IMR-90 (cell line): ENCODE measurements around the gene MEX3B. TPM values are rescaled to one million over a fixed set of nuclear protein-coding genes. Genes with fewer than 3 reads are reported as not detected.

ENCODE experiments used
- ATAC-seq: fragments of 200-7000 bp; cut with Tn5 transposase; 2 replicates; pipeline ENCODE4 v1.9.1; 2020; ENCODE audit warnings: low read depth, mild to moderate bottlenecking, moderate library complexity
- BruUV-seq: library from RNA; stranded (reverse); fragments of 400-500 nt; replicated peaks from 2 replicates; lab custom pipeline; 2021; lab: Mats Ljungman, UMichigan
- CTCF ChIA-PET: fragments of 300-600 bp; formaldehyde crosslinking; extraction: SDS; loops from one replicate; lab custom pipeline; 2021; ENCODE audit warnings: antibody characterized with exemption; lab: Yijun Ruan, JAX
- POLR2A ChIA-PET: fragments of 300-600 bp; sonication (Branson Sonifier 250); formaldehyde crosslinking; loops from one replicate; lab custom pipeline; 2022; ENCODE audit warnings: antibody characterized with exemption; ENCODE audit not compliant: unreplicated experiment; lab: Charles Lee
- DNase-seq: peaks from one replicate; pipeline ENCODE4 v3.0.0; 2013
- H2AFZ ChIP-seq: replicated peaks from 2 replicates; pipeline ENCODE3; 2013; ENCODE audit warnings: low read length, mild to moderate bottlenecking; ENCODE audit not compliant: poor library complexity
- H2AK5ac ChIP-seq: 2 replicates; pipeline ENCODE4 v1.6.1; 2013; ENCODE audit warnings: low read depth, low read length, inconsistent platforms
- H2AK9ac ChIP-seq: replicated peaks from 2 replicates; pipeline ENCODE3; 2013; ENCODE audit warnings: mild to moderate bottlenecking, low read depth, low read length, moderate library complexity; ENCODE audit not compliant: poor library complexity
- H2BK120ac ChIP-seq: 2 replicates; pipeline ENCODE4 v1.6.1; 2013; ENCODE audit warnings: low read depth, low read length, inconsistent platforms
- H2BK15ac ChIP-seq: 3 replicates; pipeline ENCODE4 v1.6.1; 2013; ENCODE audit warnings: low read depth, low read length, inconsistent platforms
- H2BK20ac ChIP-seq: 2 replicates; pipeline ENCODE4 v1.6.1; 2013; ENCODE audit warnings: low read depth, mild to moderate bottlenecking, inconsistent platforms, low read length, moderate library complexity
- H2BK5ac ChIP-seq: 2 replicates; pipeline ENCODE4 v1.6.1; 2013; ENCODE audit warnings: mild to moderate bottlenecking, low read depth, low read length, inconsistent platforms; ENCODE audit not compliant: poor library complexity, severe bottlenecking
- H3K14ac ChIP-seq: replicated peaks from 2 replicates; pipeline ENCODE4 v1.6.1; 2013; ENCODE audit warnings: low read depth, low read length, inconsistent platforms
- H3K18ac ChIP-seq: 2 replicates; pipeline ENCODE4 v1.6.1; 2013; ENCODE audit warnings: low read depth, low read length, control low read depth
- H3K23ac ChIP-seq: 2 replicates; pipeline ENCODE4 v1.6.1; 2013; ENCODE audit warnings: low read depth, low read length, inconsistent platforms
- H3K27ac ChIP-seq: 2 replicates; pipeline ENCODE4 v1.5.1; 2013; ENCODE audit warnings: mild to moderate bottlenecking, control low read depth, low read length; ENCODE audit not compliant: insufficient read depth
- H3K27me3 ChIP-seq: 2 replicates; pipeline ENCODE4 v1.6.1; 2013; ENCODE audit warnings: low read length; ENCODE audit not compliant: control insufficient read depth, insufficient read depth
- H3K36me3 ChIP-seq: 2 replicates; pipeline ENCODE4 v1.6.1; 2013; ENCODE audit warnings: low read length, mixed read lengths; ENCODE audit not compliant: control insufficient read depth, insufficient read depth
- H3K4ac ChIP-seq: 2 replicates; pipeline ENCODE4 v1.6.1; 2013; ENCODE audit warnings: low read depth, low read length, inconsistent platforms
- H3K4me1 ChIP-seq: 2 replicates; pipeline ENCODE4 v1.6.1; 2013; ENCODE audit warnings: low read length, mixed read lengths; ENCODE audit not compliant: control insufficient read depth, insufficient read depth
- H3K4me2 ChIP-seq: 2 replicates; pipeline ENCODE4 v1.6.1; 2013; ENCODE audit warnings: low read depth, mild to moderate bottlenecking, control low read depth, low read length, moderate library complexity
- H3K4me3 ChIP-seq: 2 replicates; pipeline ENCODE4 v1.5.1; 2013; ENCODE audit warnings: low read depth, mild to moderate bottlenecking, control low read depth, low read length, moderate library complexity; ENCODE audit not compliant: insufficient read depth
- H3K56ac ChIP-seq: 2 replicates; pipeline ENCODE4 v1.6.1; 2013; ENCODE audit warnings: low read length, inconsistent platforms; ENCODE audit not compliant: insufficient read depth; ENCODE audit errors: extremely low read depth
- H3K79me1 ChIP-seq, 2 experiments: 2 replicates each; pipeline ENCODE4 v1.6.1; 2013; ENCODE audit warnings: low read length in 2 of 2, inconsistent platforms in 1 of 2, low read depth in 1 of 2
- H3K9ac ChIP-seq: 2 replicates; pipeline ENCODE4 v1.6.1; 2013; ENCODE audit warnings: low read depth, low read length, control low read depth
- H3K9me1 ChIP-seq: 2 replicates; pipeline ENCODE4 v1.6.1; 2013; ENCODE audit warnings: low read length, inconsistent platforms; ENCODE audit not compliant: insufficient read depth
- H3K9me3 ChIP-seq: 2 replicates; pipeline ENCODE4 v1.6.1; 2013; ENCODE audit warnings: low read length; ENCODE audit not compliant: control insufficient read depth, insufficient read depth
- H4K20me1 ChIP-seq: 2 replicates; pipeline ENCODE4 v1.6.1; 2013; ENCODE audit warnings: low read length, inconsistent platforms; ENCODE audit not compliant: insufficient read depth
- H4K5ac ChIP-seq: 2 replicates; pipeline ENCODE4 v1.6.1; 2013; ENCODE audit warnings: mild to moderate bottlenecking, low read depth, low read length, control low read depth
- H4K8ac ChIP-seq, 2 experiments: 2 replicates each; pipeline ENCODE4 v1.6.1; 2013; ENCODE audit warnings: low read depth in 2 of 2, low read length in 2 of 2, control low read depth in 1 of 2, inconsistent platforms in 1 of 2
- H4K91ac ChIP-seq: 2 replicates; pipeline ENCODE4 v1.6.1; 2013; ENCODE audit warnings: low read depth, low read length, inconsistent platforms; ENCODE audit not compliant: insufficient read depth
- BHLHE40 ChIP-seq: fragments of 150-350 bp; IDR thresholded peaks from 2 replicates; pipeline ENCODE4 v1.6.1; 2016; ENCODE audit warnings: mild to moderate bottlenecking, low read depth, low read length
- CEBPB ChIP-seq: IDR thresholded peaks from 2 replicates; pipeline ENCODE4 v1.6.1; 2012; ENCODE audit warnings: low read depth, low read length, improper control_type of control experiment
- CHD1 ChIP-seq: IDR thresholded peaks from 2 replicates; pipeline ENCODE4 v1.6.1; 2012; ENCODE audit warnings: low read depth, low read length, improper control_type of control experiment
- CTCF ChIP-seq: conservative IDR thresholded peaks from 2 replicates; pipeline ENCODE4 v1.5.1; 2012; ENCODE audit warnings: mild to moderate bottlenecking, low read depth, low read length, improper control_type of control experiment
- ELK1 ChIP-seq: fragments of 150-350 bp; IDR thresholded peaks from 2 replicates; pipeline ENCODE4 v1.6.1; 2016; ENCODE audit warnings: low read depth, mild to moderate bottlenecking, low read length, moderate library complexity, borderline replicate concordance
- FOS ChIP-seq: fragments of 150-350 bp; IDR thresholded peaks from 2 replicates; pipeline ENCODE4 v1.6.1; 2016; ENCODE audit warnings: low read depth, low read length
- MAFK ChIP-seq: IDR thresholded peaks from 2 replicates; pipeline ENCODE4 v1.6.1; 2012; ENCODE audit warnings: low read depth, low read length, improper control_type of control experiment
- MAZ ChIP-seq: IDR thresholded peaks from 2 replicates; pipeline ENCODE4 v1.6.1; 2012; ENCODE audit warnings: low read depth, mild to moderate bottlenecking, low read length, improper control_type of control experiment, moderate library complexity, borderline replicate concordance
- MXI1 ChIP-seq: IDR thresholded peaks from 2 replicates; pipeline ENCODE4 v1.6.1; 2012; ENCODE audit warnings: low read depth, mild to moderate bottlenecking, low read length, moderate library complexity, borderline replicate concordance
- NFE2L2 ChIP-seq: fragments of 150-350 bp; IDR thresholded peaks from 2 replicates; pipeline ENCODE4 v1.6.1; 2016; ENCODE audit warnings: low read depth, mild to moderate bottlenecking, low read length
- POLR2A ChIP-seq: IDR thresholded peaks from 2 replicates; pipeline ENCODE4 v1.6.1; 2012; ENCODE audit warnings: mild to moderate bottlenecking, low read depth, low read length
- RCOR1 ChIP-seq: IDR thresholded peaks from 2 replicates; pipeline ENCODE4 v1.6.1; 2012; ENCODE audit warnings: mild to moderate bottlenecking, low read length, improper control_type of control experiment; ENCODE audit not compliant: insufficient replicate concordance
- RFX5 ChIP-seq: IDR thresholded peaks from 2 replicates; pipeline ENCODE4 v1.8.0; 2012; ENCODE audit warnings: low read depth, mild to moderate bottlenecking, low read length, moderate library complexity
- SMC3 ChIP-seq: fragments of 150-350 bp; IDR thresholded peaks from 2 replicates; pipeline ENCODE4 v1.6.1; 2016; ENCODE audit warnings: low read depth, mild to moderate bottlenecking, antibody characterized with exemption, low read length, moderate library complexity
- USF2 ChIP-seq: fragments of 150-350 bp; IDR thresholded peaks from 2 replicates; pipeline ENCODE4 v1.6.1; 2017; ENCODE audit warnings: mild to moderate bottlenecking, antibody characterized with exemption, low read length, low read depth
- WGBS, 2 experiments: methylation state at CpG; one replicate each; pipeline versions ENCODE4 v1.1.5 to v1.1.7; 2013; ENCODE audit warnings: missing lambda C conversion rate in 2 of 2; ENCODE audit not compliant: insufficient read length in 1 of 2; ENCODE audit errors: extremely low coverage in 2 of 2; 5-methylcytosine and 5-hydroxymethylcytosine counted together
- dilution Hi-C: fragments of 300-500 bp; cut with HindIII; formaldehyde crosslinking; loops from one replicate; pipeline ENCODE4 v1.14.3; 2018; ENCODE audit warnings: low sequenced_read_pairs; ENCODE audit not compliant: unreplicated experiment
- in situ Hi-C: fragments of 300-500 bp; cut with MboI; formaldehyde crosslinking; loops from 3 replicates; pipeline ENCODE4 v1.14.3; 2019; ENCODE audit warnings: low sequenced_read_pairs, inconsistent platforms, mixed read lengths
- intact Hi-C: fragments of 100-400 bp; cut with micrococcal nuclease; formaldehyde crosslinking; loops from 2 replicates; pipeline ENCODE4 v1.10.0; 2022
- polyA plus RNA-seq, 3 experiments: library from polyadenylated mRNA; depleted of rRNA; stranded (reverse); fragments of >200 nt; gene quantifications; 2 replicates each; pipeline ENCODE4 v1.2.3, GENCODE V29; 2012; ENCODE audit warnings: low replicate concordance in 1 of 3
- total RNA-seq: library from RNA; depleted of rRNA; stranded (reverse); fragments of >200 nt; gene quantifications from 2 replicates; pipeline ENCODE4 v1.2.3, GENCODE V29; 2012

The MEX3B gene
- total and polyA plus RNA-seq, 2 of the 4 experiments (the other 2 are of a cell fraction), result 3.6 to 12.9 TPM

- Histone ChIP-seq H2AK5ac (no peak overlapping the region; the same call in 1 of the 2 replicates), H3K18ac (no peak overlapping the region), H3K79me1 (0 out of 4 replicates have a peak, but pooled peaks cover 0 to 5% of the 10 kb centered on the region in 2 experiments), H3K4me3 (no peak overlapping the region), H4K8ac (no peak overlapping the region), H3K36me3 (no peaks in the 10 kb centered on the region), H3K4me2 (no peak overlapping the region), H4K20me1 (no peaks in the 10 kb centered on the region), H3K14ac (0 out of 2 replicates have a peak overlapping the region, but pooled peaks have one; percentile 43), H2AK9ac (no peak overlapping the region), H2BK5ac (no peak overlapping the region), H3K56ac (no peak overlapping the region), H3K9ac (no peak overlapping the region), H3K23ac (no peak overlapping the region; the same call in 1 of the 2 replicates), H3K27ac (no peak overlapping the region), H2BK20ac (no peak overlapping the region), H2AFZ (peak overlapping the region; percentile 81), H4K91ac (no peak overlapping the region), H2BK120ac (no peak overlapping the region), H3K9me1 (no peaks in the 10 kb centered on the region), H3K9me3 (no peaks in the 10 kb centered on the region), H3K27me3 (peaks cover 5% of the 10 kb centered on the region), H3K4ac (no peak overlapping the region; the same call in 1 of the 2 replicates), H4K5ac (no peak overlapping the region), H2BK15ac (no peak overlapping the region), H3K4me1 (no peaks in the 10 kb centered on the region)
- dilution Hi-C loops, result no loop called here
- intact Hi-C loops, result no loop called here
- TF ChIP-seq POLR2A, result no peak
- no peak for TF ChIP-seq CTCF
- TF ChIP-seq MAFK, result no peak
- TF ChIP-seq FOS, result no peak
- TF ChIP-seq CEBPB, result no peak
- no peak for TF ChIP-seq NFE2L2
- TF ChIP-seq SMC3, result no peak
- no peak for TF ChIP-seq MXI1
- no peak for TF ChIP-seq MAZ
- TF ChIP-seq BHLHE40, result no peak
- TF ChIP-seq RFX5, result no peak
- no peak for TF ChIP-seq USF2
- TF ChIP-seq CHD1, result no peak
- no peak for TF ChIP-seq RCOR1
- TF ChIP-seq ELK1, result no peak
- ChIA-PET CTCF (no interaction called here), POLR2A (no interaction called here)
- ATAC-seq, result no peak
- WGBS, 2 experiments, result no CpG with 5 or more reads among the region's 6 CpGs
- peak; percentile 73 for DNase-seq
- in situ Hi-C loops, result no loop called here
- BruUV-seq, result no TSS peak
Measured at GRCh38 chr15:82051664-82052063, 5.8 kb upstream of the MEX3B start.
